ENCODE data around the gene LIPT1. TPM values are rescaled to one million over a fixed set of nuclear protein-coding genes. Genes with fewer than 3 reads are reported as not detected.

The LIPT1 gene
- total RNA-seq, 1 donor from 2014 or later: 4.5 TPM

DNA sequence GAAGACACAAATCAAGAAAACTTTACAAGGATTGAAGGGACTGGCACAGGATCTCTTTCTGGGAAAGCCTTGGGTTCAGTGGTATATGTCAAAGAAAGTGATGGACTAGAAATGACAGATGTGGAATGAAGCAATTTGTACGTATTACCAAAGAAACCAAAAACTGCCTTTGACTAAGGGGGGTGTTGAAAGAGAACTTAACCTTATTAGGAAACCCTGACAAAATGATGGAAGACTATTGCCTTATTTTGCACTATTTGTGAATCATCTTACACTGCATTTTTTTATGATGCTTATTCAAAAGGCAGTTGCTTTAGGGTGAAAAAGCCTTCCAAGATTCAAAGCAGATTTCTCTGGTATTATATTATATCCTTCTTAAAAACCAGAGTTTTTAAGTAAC is 4.1 kb upstream of the LIPT1 start:
- DNase-seq (ENCODE audit: low read depth) (no peak), FAIRE-seq (no peak)
- Histone ChIP-seq H3K36me3 (ENCODE audit: control insufficient read depth, insufficient read depth, low read length) (no peaks in the 10 kb centered on the region), H3K4me3 (ENCODE audit: low read depth, low read length) (no peak overlapping the region), H3K27me3 (ENCODE audit: control insufficient read depth, insufficient read depth, low read length) (no peaks in the 10 kb centered on the region)
- TF ChIP-seq, protein P1, sequence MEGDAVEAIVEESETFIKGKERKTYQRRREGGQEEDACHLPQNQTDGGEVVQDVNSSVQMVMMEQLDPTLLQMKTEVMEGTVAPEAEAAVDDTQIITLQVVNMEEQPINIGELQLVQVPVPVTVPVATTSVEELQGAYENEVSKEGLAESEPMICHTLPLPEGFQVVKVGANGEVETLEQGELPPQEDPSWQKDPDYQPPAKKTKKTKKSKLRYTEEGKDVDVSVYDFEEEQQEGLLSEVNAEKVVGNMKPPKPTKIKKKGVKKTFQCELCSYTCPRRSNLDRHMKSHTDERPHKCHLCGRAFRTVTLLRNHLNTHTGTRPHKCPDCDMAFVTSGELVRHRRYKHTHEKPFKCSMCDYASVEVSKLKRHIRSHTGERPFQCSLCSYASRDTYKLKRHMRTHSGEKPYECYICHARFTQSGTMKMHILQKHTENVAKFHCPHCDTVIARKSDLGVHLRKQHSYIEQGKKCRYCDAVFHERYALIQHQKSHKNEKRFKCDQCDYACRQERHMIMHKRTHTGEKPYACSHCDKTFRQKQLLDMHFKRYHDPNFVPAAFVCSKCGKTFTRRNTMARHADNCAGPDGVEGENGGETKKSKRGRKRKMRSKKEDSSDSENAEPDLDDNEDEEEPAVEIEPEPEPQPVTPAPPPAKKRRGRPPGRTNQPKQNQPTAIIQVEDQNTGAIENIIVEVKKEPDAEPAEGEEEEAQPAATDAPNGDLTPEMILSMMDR (IDR thresholded peaks at IDR 0.05; ENCODE audit: insufficient read depth, low read length, severe bottlenecking): no peak

GRCh38 chr2:99152199-99152895 is 2.4 kb upstream of the LIPT1 start:
- no peak for DNase-seq (ENCODE audit: low read depth)
- H3K27me3 ChIP-seq (ENCODE audit: control insufficient read depth, insufficient read depth, low read length): no peaks in the 10 kb centered on the region
- no peak overlapping the region for H3K4me3 ChIP-seq (ENCODE audit: low read depth, low read length)
- H3K36me3 ChIP-seq (ENCODE audit: control insufficient read depth, insufficient read depth, low read length): no peaks in the 10 kb centered on the region
- TF ChIP-seq, protein P1 (IDR thresholded peaks at IDR 0.05; ENCODE audit: insufficient read depth, low read length, severe bottlenecking): no peak
- no peak for FAIRE-seq

- DNase-seq (ENCODE audit: low read depth): peak; percentile 22
- peak overlapping the region; percentile 68 for H3K4me3 ChIP-seq (ENCODE audit: low read depth, low read length)
- no peaks in the 10 kb centered on the region for H3K27me3 ChIP-seq (ENCODE audit: control insufficient read depth, insufficient read depth, low read length)
- no peaks in the 10 kb centered on the region for H3K36me3 ChIP-seq (ENCODE audit: control insufficient read depth, insufficient read depth, low read length)
- no peak for FAIRE-seq
- TF ChIP-seq, protein P1 (IDR thresholded peaks at IDR 0.05; ENCODE audit: insufficient read depth, low read length, severe bottlenecking): no peak
These were observed 704 bp upstream of the LIPT1 start for GRCh38 chr2:99153921-99154604.

GRCh38 chr2:99156891-99157290 is 2.1 kb downstream of the LIPT1 start:
- no peak for FAIRE-seq

GRCh38 chr2:99158599-99158998 is 3.8 kb downstream of the LIPT1 start:
- DNase-seq (ENCODE audit: low read depth): no peak
- H3K4me3 ChIP-seq (ENCODE audit: low read depth, low read length): no peak overlapping the region
- no peaks in the 10 kb centered on the region for H3K27me3 ChIP-seq (ENCODE audit: control insufficient read depth, insufficient read depth, low read length)
- H3K36me3 ChIP-seq (ENCODE audit: control insufficient read depth, insufficient read depth, low read length): no peaks in the 10 kb centered on the region
- TF ChIP-seq, protein P1 (IDR thresholded peaks at IDR 0.05; ENCODE audit: insufficient read depth, low read length, severe bottlenecking): no peak
- no peak for FAIRE-seq

More at GRCh38 chr2:99156891-99157290, 2.1 kb downstream of the LIPT1 start:
- H3K36me3 ChIP-seq (ENCODE audit: control insufficient read depth, insufficient read depth, low read length): no peaks in the 10 kb centered on the region
- no peaks in the 10 kb centered on the region for H3K27me3 ChIP-seq (ENCODE audit: control insufficient read depth, insufficient read depth, low read length)
- TF ChIP-seq, protein P1 (IDR thresholded peaks at IDR 0.05; ENCODE audit: insufficient read depth, low read length, severe bottlenecking): no peak
- no peak for DNase-seq (ENCODE audit: low read depth)
- no peak overlapping the region for H3K4me3 ChIP-seq (ENCODE audit: low read depth, low read length)

All from bronchial epithelial cell (primary cell).